Measurements from ENCODE around the gene XRCC5.
A peak's percentile ranks its signal among the peaks of the same experiment; 100 is the strongest.

The XRCC5 gene

DNA sequence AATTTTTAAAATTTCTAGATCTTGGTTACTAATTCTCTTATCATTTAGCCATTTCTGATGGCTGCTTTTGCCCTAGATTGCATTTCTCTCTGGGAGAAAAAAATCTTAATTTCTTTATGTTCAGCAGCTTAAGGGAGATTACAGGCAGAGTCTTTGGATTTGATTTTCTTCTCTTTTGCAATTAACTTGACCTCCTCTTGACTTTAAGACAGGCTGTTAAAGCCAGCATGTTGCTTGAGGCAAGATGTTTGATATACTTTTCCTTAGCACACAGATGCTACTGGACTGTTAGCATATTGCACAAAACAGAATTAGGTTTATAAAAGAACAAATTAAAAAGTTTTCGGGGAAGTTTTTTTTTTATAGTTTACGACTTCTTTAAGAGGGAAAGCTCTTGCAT lies 50.0 kb downstream of the XRCC5 start:
- DNase-seq (ENCODE audit: low spot score): no peak

DNA sequence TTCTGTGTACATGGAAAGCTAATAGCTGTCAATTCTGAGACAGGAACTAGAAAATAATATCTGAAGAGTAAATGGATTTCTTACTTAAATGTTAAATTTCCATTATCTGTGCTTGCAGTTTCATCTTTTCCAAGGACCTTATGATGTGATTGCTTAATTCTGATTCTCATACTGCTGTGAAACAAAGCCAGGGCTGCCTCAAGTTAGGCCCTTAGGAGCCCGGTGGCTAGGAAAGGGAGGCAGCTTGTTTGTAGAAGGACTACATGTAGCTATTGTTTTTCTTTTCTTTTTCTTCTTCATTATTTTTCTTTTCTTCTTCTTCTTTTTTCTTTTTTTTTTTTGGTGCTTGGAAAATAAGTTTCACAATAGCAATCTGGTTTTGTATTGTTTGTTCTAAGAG lies 50.5 kb downstream of the XRCC5 start:
- DNase-seq (ENCODE audit: low spot score): no peak

DNA sequence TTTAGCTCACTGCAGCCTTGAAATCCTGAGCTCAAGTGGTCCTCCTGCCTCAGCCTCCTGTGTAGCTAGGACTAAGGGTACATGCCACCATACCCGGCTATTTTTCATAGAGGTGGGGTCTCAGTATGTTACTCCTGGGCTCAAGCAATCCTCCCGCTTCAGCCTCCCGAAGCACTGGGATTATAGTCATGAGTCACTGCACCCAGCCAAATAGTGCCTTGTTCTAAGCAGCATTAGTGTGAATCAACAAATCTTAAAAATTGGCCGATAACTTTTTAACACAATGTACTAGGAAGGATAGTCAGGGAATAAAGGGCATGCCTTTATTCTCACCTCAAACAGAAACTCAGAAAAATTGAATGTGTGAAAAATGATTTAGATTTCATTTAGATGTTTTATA lies 51.6 kb downstream of the XRCC5 start:
- DNase-seq (ENCODE audit: low spot score): no peak

DNA sequence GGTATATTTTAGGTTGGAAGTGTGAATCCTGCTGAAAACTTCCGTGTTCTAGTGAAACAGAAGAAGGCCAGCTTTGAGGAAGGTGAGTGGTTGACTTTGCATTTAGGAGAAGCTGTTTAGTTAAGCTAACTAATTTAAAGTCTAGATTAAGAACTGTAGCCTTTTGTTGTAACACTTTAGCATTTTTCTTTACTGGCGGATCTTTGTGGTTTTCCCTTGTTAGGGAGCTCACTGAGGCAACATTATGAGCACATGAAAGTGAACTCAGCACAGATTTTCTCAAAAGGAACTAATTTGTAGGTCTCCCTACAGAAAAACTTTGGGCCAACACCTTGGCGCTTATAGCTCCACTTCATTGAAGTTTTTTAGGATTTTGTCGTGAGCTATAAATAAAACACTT lies 52.8 kb downstream of the XRCC5 start:
- no peak for DNase-seq (ENCODE audit: low spot score)

DNA sequence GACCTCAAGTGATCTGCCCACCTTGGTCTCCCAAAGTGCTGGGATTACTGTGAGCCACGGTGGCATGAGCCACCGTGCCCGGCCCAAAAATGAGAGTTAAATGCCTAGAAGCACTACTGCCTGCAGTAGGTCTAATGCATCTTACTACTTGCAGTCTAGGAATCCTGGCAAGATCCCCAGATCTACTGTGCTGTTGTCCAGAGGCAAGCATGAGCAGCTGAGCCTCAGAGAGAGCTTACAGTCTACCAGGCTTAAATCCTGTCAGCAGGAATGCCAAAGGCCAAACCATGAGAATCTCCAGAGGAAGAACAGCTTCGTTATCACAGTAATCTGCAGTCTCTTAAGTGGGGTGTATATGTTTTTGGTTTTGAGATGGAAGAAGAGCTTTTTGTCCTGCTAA lies 54.4 kb downstream of the XRCC5 start:
- no peak for DNase-seq (ENCODE audit: low spot score)

DNA sequence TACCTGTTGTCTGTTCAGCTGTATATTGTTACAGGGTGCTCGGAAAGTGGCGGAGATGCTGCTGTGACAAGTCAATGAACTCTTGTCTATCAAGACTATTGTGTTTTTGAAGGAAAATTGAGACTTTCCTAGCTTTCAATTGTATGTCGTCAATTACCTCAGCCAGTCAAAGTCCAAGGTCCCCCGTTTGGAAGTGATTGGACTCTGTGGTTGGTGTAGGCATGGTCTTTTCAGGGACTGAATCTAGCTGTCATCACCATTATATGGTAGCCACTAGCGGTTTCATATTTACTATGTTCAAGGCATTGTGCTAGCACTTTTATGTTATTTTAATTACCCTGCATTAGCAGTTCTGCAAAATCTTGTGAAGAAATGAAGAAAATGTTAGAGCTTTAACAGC lies 54.9 kb downstream of the XRCC5 start:
- no peak for DNase-seq (ENCODE audit: low spot score)

DNA sequence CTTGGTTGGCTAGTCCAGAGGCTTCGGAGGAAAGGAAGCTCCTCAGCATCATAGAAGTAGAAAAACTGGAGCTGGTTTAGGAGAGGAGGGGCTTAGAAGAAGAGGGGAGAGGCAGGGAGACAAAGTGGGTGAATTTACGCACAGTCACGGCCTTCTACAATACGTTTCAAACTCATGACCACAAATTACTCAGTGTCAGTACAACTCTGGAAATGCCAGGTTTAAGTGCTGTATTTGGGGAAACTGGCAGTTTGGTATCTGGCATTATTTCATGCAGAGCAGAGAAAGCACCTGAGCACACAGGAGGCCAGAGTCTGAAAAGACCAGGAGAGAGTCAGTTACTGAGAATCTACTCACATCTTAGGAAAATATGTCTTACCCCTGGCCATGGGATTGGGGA lies 55.4 kb downstream of the XRCC5 start:
- no peak for DNase-seq (ENCODE audit: low spot score)

DNA sequence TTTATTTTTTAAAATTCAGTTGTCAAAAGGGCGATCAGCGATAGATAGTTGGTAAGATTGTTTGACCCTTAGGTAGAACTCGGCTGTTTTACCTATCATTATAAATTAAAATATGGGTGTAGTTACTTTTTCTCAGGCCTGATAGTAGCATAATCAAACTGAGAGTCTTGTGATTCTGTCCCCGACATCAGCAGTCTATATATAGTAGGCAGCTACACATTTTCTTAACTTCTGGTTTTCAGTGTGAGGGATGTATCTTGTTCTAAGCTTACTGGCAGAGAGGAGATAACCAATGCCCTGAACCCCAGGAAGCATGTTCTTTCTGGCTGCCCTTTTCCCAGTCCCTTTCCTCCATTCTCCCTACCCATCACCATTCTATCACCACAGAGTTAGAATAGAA lies 56.6 kb downstream of the XRCC5 start:
- no peak for DNase-seq (ENCODE audit: low spot score)

DNA sequence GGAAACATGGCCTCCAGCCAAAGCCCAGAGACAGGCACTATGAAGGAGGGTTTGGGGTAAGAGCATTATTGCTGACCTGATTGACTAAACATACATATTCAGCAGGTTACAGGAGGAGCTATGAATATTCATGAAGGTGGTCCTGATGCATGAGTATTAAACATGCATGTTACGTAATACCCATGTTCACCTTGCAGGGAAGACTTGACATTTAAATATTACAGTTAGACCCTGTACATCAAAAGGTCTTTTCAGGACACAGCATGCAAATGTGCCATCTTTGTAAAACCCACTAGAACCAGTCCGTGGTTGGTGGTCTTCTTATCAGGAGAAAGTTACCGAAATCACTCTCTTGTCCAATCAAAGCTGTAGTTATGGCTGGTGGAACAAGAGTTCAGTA lies 59.9 kb downstream of the XRCC5 start:
- DNase-seq (ENCODE audit: low spot score): no peak

DNA sequence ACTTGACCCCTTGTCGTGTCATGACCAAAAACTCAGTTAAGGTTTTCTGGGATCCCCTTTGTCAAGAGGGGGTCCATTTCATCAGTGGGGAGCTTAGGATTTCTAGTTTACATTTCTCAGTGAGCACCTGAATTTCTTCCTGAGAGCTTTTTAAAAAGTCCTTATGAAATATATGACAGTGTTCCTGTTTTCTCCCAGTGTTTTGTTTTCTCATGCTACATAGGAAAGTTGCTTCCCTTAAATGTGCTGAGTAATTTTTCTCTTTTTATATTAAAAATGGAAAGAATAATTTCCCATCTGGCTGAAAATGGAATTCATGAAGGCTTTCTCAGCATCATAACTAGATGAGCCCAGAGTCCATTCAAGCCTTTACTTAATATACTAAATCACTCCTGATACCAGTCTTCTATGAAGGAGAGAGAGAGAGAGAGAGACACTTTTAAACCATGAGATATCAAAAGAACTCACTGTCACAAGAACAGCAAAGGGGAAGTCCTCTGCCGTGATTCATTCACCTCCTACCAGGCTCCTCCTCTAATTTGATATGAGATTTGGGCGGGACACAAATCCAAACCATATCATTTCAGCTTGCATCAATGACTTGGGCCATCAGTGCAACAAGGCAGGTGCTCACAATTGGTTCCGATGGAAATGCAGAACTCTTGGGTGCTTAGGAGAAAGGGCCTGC lies 61.1 kb downstream of the XRCC5 start:
- no peak for DNase-seq (ENCODE audit: low spot score)

DNA sequence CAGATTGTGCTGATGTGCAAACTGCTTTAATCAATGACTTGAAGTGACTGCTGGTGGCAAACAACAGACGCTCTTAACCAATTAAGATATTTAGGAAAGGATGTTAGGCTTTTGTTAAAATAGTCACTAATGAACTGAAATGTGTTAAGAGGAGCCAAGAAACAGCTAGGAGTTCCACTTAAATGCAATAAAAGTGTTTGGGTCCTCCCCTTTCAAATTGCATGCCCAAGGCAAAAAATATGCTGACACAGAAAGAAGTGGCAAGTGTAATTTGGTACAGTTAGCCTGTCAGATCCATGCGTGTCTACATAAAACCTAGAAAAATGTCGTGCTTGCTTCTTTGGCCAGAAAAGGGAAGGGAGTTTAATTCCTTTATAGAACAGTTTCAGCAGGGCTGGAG lies 61.9 kb downstream of the XRCC5 start:
- DNase-seq (ENCODE audit: low spot score): no peak

DNA sequence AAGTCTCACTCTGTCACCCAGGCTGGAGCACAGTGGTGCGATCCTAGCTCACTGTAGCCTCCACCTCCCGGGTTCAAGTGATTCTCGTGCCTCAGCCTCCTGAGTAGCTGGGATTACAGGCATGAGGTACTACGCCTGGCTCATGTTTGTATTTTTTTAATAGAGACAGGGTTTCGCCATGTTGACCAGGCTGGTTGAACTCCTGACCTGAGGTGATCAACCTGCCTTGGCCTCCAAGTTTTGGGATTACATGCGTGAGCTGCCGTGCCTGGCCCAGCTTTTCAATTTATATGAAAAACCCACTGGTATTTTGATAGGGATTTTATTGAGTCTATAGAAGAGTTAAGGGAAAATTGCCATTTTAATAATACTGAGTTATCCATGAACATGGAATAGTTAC lies 63.3 kb downstream of the XRCC5 start:
- DNase-seq (ENCODE audit: low spot score): no peak

DNA sequence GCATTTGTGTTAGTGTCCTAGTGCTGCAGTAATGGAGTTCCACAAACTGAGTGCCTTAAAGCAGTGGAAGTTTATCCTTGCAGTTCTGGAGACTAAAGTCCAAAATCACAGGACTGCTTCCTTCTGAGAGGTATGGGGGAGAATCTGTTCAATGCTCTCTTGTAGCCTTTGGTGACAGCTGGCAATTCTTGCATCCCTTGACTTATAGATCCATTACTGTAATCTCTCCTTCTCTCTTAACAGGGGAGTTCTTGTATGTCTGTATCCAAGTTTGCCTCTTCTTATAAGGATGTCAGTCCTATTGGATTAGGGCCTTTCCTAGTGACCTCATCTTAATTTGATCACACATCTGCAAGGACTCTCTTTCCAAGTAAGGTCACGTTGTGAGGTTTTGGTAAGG lies 69.9 kb downstream of the XRCC5 start:
- DNase-seq (ENCODE audit: low spot score): no peak

DNA sequence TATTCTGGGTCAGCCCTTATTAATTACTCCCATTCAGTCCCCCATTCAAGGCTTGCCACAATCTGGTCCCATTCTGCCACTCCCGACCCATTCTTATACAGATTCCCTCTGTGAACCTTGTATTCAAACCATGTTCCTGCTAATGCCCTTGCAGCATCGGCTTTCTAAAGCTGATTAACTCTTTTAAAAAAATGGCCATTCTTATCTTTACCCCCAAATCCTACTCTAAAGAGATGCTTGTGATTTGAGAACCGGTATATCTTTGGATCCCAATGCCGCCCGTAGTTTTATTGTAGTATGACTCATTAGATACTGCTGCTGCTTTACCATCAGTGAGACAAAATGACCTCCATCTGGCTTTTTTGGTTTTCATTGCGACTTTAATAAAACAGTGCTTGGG lies 72.2 kb downstream of the XRCC5 start:
- no peak for DNase-seq (ENCODE audit: low spot score)

DNA sequence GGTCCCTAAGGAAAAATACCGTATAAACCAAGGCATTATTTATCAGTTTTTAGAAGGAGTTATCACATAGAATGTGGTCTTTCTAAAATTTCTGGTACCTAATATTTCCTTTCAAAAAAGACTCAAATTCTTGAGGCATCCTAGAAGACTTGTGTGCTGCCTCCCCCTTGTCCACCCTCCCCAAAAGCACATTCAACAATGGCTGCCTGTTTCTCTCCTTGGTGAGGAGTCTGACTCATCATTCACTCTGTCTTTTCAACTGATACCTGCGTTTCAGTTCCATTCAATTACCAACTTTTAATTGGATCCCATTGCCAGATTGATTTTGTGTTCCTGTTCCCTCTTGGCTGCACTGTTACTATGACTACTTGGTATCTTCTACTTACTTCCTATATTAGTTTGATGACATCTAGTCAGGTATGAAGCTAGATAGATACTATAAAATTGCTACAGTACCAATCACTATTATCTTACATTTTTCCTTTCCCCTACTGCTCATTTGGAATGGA lies 72.9 kb downstream of the XRCC5 start:
- DNase-seq (ENCODE audit: low spot score): no peak

DNA sequence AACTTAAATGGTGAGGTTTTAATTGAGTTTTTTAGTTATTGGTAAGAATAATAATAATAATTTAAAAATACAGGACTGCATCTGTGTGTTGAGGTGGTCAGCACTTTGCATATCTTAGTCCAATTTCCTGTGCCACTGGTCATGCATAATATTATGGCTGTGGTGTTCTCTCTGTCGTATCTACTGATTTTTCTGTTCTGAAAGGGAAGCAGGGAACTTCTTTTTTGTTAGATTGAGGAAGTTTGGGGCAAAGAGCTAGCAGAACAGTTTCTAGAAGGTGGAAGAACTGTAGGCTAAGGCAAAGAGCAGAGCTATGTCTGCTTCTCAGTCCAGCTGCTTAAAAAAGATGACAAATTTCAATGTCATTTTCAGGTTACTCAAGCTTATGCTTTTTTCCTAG lies 74.3 kb downstream of the XRCC5 start:
- DNase-seq (ENCODE audit: low spot score): no peak

DNA sequence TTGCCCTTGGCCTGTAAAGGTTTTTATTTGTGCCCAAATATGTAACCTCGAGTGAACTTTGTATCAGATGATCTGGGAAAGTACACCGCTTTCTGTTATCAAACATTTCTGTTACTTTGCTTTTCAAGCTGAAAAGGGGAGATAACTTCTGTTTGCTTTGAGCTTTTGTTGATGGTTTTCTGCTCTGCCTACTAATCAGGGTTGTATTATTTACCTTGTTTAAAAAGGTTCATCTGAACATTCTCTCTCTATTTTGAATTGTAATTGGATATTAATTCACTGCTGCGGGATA lies 79.4 kb downstream of the XRCC5 start:
- DNase-seq (ENCODE audit: low spot score): no peak

DNA sequence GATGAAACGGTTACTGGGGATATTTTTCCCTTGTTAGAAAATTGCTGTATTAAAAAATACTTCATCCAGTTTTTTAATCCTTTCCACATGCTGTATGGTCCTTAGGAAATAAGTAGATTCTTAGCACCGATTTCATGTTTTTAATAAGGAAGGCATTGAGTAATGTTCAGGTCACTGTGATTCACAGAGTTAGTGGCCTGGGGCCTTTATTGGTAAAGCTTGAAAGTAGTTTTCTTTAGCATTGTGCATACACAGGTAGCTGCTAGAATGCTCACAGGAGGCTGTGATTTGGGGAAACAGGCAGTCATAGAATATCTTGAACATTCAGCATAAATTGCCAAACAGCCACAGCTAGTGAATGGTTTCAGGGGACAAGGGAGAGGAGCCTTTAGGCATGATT lies 79.8 kb downstream of the XRCC5 start:
- DNase-seq (ENCODE audit: low spot score): peak; percentile 40

DNA sequence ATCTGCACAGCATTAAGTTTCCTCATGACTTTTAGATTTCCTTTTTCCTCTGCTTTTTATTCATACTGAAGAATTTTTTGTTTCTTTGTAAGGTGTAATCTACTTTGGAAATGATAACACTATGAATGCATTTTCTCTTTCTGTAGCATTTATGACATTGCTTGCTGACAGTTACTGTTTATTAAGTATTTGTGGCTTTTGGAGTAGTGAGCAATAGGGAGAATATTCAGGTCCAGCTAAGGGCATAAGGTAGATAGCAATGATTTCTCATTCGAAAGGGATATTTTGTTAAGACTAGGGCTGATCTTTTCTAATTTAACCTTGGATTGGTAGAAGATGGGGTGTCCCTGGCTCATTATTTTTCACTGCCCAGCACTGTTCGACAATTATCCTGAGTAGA lies 80.3 kb downstream of the XRCC5 start:
- DNase-seq (ENCODE audit: low spot score): no peak

DNA sequence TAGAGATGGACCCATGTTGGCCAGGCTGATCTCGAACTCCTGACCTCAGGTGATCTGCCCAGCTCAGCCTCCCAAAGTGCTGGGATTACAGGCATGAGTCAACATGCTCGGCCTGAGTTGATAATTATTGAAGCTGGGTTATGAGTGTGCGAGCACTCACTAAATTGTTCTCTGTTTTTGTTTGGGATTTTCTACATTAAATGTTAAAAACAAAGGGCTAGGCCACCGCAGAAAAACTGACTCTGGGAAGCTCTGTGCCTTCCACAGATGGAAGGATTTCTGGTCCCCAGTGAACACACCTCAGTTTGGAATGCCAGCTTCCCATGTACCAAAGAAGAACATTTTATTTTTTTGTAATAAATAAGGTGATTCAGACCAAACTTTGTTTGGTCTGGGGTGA lies 83.0 kb downstream of the XRCC5 start:
- DNase-seq (ENCODE audit: low spot score): no peak

DNA sequence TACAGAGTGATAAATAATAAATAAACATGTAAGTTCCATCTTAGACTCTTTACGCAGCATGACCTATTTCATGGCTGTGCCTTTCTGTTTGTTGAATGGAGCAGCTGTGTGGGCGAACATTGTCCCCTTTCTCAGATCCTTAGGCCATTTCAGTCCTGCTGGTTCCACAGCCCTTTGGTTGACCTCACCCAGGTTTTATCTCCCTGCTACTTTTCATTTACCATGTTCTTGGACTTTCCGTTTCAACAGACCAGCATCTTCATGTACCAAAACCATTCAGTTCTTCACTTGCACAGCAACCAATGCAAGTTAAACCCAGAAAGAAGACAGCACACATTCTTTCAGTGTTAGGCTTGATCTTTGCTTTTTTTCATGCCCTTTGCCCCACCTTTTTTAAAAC lies 83.8 kb downstream of the XRCC5 start:
- DNase-seq (ENCODE audit: low spot score): no peak

DNA sequence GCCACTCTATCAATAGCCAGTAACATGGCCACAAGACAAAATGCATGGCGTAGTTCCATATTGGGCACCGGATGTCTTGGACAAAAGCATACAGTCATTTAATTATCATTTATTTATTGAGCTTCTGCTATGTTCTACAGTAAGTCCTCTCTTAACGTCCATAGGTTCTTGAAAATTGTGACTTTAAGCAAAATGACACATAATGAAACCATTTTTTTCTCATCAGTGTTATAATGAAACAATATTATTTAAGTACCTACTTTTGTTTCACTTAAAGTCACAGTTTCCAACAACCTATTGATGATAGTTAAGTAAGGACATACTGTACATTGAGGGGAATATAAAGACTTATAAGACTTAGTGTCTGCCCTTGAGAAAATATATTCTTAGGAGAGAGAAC lies 84.9 kb downstream of the XRCC5 start:
- no peak for DNase-seq (ENCODE audit: low spot score)

DNA sequence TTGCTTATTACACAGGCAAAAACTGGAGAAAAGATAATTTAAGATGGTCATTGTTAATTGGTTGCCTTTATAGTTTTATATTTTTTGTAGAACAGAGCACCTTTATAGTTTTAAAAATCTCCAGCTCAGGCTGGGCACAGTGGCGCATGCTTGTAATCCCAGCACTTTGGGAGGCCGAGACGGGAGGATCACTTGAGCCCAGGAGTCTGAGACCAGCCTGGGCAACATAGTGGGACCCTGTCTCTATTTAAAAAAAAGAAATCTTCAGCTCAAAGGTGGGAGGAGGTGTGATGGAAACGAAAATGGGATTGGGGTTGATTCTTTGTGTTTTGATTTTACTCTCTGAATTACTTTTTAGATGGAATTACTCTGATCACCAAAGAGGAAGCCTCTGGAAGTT lies 85.4 kb downstream of the XRCC5 start:
- DNase-seq (ENCODE audit: low spot score): no peak

DNA sequence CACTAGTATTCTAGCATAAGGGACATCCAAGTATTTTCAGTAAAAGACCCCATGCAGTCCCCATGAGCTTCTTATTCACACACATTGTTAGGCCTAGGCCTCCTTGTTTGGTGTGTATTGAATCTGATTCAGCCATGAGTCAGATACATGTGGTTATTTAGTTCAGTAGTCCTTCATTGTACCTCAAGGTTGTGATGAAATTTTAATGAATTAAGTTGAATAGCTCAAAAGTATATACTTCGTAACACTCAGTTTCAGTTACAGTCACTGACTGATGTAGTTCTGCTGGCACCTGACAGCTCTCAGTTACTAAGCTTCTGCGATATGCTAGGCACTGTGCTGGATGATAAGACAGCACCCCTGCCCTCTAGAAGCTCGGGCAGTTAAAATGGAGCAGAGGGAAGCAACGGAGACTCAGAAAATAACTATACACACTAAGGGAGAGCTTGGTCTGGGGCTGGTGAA lies 86.4 kb downstream of the XRCC5 start:
- DNase-seq (ENCODE audit: low spot score): peak; percentile 71
